ENCODE data around the gene MMP25.

MMP25 gene, protein sequence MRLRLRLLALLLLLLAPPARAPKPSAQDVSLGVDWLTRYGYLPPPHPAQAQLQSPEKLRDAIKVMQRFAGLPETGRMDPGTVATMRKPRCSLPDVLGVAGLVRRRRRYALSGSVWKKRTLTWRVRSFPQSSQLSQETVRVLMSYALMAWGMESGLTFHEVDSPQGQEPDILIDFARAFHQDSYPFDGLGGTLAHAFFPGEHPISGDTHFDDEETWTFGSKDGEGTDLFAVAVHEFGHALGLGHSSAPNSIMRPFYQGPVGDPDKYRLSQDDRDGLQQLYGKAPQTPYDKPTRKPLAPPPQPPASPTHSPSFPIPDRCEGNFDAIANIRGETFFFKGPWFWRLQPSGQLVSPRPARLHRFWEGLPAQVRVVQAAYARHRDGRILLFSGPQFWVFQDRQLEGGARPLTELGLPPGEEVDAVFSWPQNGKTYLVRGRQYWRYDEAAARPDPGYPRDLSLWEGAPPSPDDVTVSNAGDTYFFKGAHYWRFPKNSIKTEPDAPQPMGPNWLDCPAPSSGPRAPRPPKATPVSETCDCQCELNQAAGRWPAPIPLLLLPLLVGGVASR

DNA sequence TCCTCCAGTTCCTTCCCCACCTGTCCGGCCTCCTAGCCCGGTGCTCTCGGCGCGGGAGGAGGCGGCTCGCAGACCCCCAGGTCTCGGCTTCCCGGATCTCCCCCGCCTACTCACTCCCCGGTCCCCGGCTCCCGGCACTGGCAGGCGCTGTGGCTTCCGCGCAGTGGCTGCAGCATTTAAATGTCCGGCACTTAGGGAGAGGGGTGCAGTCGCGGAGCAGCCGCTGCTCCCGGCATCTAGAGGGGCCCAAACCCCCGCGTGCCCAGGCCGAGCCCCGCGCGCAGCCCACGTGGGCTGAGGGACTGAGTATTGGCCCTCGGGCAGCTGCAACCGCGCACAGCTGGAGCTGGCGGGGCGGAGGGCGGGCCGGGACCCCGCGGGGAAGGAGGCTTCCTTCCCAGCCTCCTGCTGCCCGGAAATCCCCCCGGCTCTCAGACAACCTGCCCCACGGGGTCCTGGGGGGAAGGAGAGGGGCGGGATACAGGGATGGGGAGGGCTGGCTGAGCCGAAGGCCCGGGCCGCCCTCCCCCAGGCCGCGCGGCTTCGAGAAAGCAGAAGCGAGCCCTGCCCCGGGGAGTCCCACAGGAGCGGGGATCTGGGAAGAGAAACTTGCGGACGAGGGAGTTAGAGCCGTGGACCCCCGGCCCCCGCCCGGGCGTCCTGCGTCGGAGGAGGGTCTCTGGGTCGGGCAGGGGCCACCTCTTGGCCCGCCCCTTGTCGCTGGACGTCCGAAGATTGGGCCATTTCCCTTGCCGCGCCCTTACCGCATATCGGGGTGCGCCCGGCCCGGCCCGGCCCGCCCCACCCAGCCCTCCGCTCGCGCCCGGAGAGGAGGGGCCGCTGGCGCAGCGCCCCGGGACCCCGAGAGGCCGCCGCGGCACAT is at the start of gene MMP25:
MMP25 (plus strand) TSS at position 804 of the 883 bp plus-strand sequence. CDS start 357 bp downstream, outside the sequence.
- peak within 1 kb of the TSS; percentile 54 for H3K4me3 ChIP-seq (ENCODE audit: low read depth, low read length)
- no peak for DNase-seq (ENCODE audit: low read depth)

DNA sequence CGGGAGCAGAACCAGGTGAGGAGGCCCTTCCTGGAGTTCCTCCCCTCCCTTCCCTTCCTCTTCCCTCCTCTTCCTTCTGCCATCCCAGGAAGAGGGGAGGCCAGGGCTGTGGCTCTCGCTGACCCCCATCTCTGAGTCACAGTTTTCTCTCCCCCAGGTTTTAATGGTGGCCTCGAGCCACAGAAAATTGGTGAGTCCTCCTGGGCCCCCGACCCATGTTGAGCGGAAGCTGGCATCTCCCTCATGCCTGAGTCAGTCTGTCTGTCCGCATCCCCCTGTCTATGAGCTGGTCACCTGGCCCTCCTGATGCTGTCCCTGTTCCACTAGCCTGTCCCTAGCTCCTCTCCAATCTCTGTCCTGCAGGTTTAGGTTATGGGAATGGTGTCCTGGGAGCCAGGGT is 46.4 kb upstream of the MMP25 start:
- H3K4me3 ChIP-seq (ENCODE audit: low read depth, low read length): no peak overlapping the region
- DNase-seq (ENCODE audit: low read depth): no peak

DNA sequence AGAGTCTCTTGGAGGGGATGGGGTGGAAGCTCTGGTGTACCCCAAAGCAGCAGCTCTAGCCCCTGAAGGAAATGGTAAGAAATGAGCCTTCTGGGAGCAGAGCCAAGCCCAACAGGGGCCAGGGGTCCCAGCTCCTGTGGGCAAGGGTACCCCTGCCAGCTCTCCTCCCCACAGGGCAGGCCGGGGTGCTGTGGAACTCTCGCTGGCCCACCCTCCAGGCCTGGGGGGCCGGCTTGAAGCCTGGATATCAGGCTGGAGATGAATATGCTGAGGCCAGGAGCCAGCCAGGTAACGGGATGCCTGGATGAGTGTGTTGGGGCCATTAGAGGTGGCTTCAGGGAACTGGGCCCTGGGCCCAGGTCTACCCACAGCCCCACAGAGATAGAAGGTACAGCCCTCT is 45.8 kb upstream of the MMP25 start:
- DNase-seq (ENCODE audit: low read depth): no peak
- H3K4me3 ChIP-seq (ENCODE audit: low read depth, low read length): no peak overlapping the region

DNA sequence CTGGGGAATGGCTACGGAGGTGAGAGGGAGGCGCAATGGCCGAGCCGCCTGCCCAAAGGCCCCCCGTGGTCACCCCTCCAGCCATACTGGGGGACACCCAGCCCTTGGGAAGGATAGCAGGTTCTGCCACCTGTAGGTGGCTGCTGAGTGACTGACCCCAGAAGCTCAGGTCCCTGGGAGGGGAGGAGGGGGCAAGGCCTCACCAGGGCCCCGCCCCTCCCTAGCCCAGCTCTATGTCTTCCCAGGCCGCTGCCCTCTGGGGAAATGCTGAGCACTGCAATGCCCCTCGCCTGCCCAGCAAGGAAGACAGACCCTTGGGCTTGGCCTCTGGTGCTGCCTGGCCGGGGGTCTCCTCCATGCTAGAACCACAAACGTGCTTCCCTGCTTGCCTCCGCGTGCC is 45.0 kb upstream of the MMP25 start:
- DNase-seq (ENCODE audit: low read depth): no peak
- H3K4me3 ChIP-seq (ENCODE audit: low read depth, low read length): no peak overlapping the region

DNA sequence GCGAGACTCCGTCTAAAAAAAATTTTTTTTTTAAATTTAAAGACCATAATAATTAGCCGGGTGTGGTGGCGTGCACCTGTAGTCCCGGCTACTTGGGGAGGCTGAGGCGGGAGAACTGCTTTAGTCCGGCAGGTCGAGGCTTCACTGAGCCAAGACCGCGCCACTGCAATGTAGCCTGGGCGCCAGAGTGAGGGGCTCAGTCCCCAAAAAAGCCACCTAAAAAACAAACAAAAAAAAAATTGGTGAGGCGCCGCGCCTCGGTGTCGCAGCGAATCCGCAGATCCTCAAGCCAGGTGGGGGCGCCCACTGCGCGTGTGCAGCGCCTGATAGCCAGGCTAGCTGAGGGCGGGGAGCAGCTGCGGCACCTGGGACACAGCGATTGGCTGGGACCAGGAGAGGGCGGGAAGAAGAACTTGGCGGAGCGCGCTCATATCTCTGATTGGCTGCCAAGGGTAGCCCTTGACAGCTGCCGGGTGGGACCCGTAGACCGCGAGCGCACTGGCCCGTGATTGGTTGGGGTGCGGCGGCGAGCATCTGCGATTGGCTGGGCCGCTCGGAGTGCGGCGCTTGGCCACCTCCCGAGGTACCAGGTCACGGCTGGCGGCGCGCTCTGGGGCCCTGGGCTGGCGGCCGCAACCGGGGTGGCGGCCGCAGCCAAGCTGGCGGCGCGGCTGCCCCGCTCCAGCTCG is 42.6 kb upstream of the MMP25 start:
- DNase-seq (ENCODE audit: low read depth): peak; percentile 94
- no peak overlapping the region for H3K4me3 ChIP-seq (ENCODE audit: low read depth, low read length)

DNA sequence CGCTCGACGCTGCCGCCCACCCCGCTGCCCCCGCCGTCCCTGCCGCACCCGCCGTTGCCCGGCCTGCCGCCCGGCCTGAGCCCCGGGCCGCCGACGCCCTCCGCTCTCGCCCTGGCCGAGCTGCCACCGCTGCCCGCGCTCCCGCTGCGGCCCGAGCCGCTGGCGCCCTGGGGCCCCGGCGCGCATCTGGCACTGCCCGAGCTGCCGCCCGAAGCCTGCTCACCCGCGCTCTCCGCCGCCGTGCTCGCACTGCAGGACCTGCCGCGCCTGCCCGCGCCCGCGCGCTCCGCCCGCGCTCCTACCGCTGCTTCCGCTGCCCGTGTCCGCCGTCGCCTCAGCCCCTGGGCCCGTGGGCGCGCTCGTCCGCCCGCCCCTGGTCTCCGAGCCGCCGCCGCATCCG is 42.0 kb upstream of the MMP25 start:
- no peak overlapping the region for H3K4me3 ChIP-seq (ENCODE audit: low read depth, low read length)
- DNase-seq (ENCODE audit: low read depth): no peak

DNA sequence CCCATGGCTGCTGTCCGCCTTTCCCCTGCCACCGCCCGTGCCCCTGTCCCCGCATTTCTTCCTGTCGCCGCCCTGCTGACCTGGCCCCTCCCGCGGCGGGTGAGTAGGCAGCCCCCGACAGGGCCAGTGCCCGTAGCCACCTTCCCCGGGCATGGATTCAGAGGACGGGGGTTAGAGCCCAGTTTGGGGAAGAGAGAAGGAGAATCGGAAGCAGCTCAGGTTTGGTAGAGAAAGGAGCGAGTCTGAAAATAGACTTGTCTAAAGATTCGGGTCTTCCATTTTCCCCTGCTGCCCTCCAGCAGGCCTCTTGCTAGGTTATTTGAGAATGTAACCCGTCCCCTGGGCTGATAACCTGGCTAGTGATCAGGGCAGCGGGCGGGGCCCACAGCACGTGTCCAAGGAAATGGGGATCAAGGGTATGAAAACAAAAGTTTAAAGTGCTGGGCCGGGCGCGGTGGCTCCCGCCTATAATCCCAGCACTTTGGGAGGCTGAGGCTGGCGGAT is 41.5 kb upstream of the MMP25 start:
- peak overlapping the region; percentile 27 for H3K4me3 ChIP-seq (ENCODE audit: low read depth, low read length)
- DNase-seq (ENCODE audit: low read depth): no peak

DNA sequence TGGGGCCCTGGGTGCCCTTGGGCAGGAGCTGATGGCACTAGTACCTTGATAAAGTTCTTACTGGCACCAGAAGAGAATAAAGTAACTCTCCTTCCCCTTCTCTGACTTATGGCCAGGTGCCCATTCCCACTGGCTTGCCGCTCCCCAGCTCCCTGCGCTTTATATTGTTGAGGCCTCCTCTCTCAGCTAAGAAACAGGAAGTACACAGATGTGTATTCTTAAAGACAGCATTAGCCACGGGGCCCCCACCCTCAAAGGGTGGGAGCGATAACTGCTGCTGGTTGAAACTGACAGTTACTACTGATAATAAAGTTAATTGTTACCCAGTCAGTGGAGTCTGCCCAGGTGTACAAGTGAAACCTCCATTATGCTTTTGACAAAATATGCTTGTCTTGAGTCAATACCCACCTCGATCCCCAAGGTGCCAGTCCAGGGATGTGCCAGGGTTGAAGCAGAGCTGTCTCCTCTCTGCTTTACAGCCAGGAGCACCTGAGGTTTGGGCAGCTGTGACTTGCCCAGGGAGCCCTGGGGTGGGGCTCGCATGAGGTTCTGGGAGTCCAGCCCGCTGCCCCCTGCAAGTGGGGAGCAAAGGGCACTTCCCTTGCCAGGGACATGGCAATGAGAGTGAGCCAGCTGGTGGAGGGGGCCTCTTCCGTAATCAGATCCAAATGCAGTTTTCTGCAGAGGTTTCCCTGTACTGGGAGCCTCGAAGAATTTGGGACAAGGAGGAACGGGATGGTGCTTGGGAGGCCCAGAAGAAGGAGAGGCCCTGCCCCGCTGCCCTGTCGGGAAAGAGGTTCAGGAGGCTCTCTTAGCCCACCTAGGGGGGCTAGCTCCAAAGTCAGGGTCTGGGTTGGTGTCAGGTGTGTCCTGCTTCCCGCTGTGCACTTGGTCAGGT is 39.1 kb upstream of the MMP25 start:
- no peak for DNase-seq (ENCODE audit: low read depth)
- H3K4me3 ChIP-seq (ENCODE audit: low read depth, low read length): no peak overlapping the region

DNA sequence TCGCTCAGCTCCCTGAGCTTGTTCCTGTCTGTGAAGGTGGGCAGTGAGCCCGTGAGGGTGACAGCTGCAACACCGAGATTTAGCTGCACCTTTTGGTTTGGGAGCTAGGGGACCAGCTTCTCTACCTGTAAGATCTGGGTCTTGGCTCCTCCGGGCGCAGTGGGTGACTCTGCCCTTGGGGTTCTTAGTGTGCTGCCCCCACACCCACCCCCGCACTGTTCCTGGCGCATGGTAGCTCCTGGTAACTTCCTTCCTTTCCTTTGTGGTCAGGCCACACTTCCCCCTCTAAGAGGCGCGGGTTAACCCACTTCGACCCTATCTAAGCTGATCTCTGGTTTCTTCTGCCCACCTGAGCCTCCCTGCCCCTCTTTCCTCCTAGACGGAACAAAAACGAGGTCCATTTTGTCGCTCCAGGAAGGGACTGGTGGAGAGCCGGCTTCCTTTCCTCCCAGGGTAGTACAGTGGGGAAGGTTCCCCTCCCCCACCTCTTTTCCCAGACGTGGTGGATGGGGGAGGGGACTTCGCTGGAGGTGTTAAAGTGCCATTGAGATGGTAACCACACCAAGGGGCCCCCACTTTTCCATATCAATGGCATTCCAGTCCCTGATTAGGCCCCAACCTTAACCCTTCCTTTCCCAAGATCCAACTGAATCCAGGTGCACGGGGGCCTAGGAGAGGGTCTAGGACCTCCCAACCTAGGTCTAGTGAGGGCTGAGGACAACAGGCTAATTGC is 38.2 kb upstream of the MMP25 start:
- no peak overlapping the region for H3K4me3 ChIP-seq (ENCODE audit: low read depth, low read length)
- no peak for DNase-seq (ENCODE audit: low read depth)

DNA sequence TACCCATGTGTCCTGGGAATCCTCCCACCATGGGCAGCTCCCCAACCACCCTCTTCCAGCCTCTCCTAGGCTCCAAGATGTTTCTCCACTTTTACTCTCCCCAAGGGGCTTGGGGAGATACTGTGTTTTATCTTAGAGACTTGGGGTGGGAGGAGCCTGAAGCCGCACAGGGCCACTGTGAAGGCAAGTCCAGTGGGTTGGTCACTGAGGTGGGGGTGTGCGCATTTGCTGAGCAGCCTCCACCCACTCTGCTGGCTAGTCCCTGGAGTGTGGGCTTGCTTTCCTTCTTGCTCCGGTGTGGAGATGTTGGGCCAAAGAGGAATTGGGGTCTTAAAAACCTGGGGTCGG is 37.7 kb upstream of the MMP25 start:
- DNase-seq (ENCODE audit: low read depth): no peak
- H3K4me3 ChIP-seq (ENCODE audit: low read depth, low read length): no peak overlapping the region

DNA sequence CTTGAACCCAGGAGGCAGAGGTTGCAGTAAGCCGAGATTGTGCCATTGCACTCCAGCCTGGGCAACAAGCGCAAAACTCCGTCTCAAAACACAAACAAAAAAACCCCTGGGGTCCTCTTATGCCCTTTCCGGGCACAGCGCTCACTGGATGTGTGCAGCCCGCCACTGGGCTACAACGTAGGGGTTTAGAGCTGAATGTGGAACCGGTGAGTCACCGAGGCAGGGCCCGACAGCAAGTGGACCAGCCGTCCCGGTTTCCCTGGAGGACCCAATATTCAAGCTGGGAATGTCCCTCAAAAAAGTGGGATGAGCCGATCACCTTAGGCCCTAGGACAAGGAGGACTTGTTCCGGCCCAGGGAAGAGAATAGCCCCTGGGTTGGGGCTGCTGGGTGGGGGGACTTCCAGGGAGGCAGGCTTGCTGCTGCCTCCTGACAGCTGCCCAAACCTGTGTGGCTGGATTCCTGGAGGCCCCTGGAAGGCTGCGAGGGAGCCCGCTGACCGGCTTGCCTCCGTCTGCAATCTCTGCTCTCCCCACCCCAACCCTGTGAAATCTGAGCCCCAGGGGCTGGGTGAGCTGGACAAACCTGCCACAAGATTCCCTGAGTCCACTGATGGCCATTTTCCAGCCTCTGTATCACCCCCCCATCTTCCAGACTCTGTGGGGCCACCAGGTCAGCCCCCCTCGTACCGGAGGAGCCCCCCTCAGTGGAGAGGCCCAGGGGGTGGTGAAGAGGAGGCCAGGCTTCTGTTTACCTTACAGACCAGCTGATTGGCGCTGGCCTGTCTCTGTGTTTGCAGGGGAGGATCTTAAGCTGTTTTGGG is 36.6 kb upstream of the MMP25 start:
- no peak for DNase-seq (ENCODE audit: low read depth)
- no peak overlapping the region for H3K4me3 ChIP-seq (ENCODE audit: low read depth, low read length)

DNA sequence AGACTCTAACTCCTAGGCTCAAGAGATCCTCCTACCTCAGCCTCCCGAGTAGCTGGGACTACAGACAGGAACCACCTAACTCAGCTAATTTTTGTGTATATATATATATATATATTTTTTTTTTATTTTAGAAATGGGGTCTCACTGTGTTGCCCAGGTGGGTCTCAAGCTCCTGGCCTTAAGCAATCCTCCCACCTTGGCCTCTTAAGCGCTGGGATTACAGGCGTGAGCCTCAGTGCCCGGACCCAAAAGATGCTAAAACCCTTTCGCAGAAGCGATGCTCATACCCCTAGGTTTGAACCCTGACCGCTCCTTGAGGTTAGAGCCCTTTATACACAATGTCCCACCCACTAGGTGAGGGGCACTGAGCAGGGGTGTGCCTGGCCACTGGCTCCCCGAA is 35.9 kb upstream of the MMP25 start:
- DNase-seq (ENCODE audit: low read depth): no peak

DNA sequence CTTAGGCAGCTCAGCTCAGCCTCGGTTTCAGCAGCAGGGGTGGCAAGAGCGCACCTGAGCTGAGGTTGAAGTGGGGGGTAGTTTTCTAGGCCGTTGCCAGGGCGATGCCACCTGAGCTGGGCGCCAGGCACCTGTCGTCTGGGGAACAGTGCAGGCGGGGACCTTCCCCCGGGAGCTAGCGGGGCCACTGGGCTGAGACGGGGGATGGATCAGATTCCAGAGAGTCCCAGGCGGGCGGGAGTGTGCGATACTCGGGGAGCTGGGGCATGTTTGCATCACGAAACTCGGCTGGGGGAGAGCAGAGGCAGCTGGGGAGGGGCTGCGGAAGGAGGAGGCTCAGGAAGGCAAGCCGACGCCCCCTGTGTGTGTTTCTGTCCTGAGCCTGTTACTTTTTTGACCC is 34.1 kb upstream of the MMP25 start:
- no peak overlapping the region for H3K4me3 ChIP-seq (ENCODE audit: low read depth, low read length)

More for the DNA sequence above, 35.9 kb upstream of the MMP25 start:
- H3K4me3 ChIP-seq (ENCODE audit: low read depth, low read length): no peak overlapping the region

DNA sequence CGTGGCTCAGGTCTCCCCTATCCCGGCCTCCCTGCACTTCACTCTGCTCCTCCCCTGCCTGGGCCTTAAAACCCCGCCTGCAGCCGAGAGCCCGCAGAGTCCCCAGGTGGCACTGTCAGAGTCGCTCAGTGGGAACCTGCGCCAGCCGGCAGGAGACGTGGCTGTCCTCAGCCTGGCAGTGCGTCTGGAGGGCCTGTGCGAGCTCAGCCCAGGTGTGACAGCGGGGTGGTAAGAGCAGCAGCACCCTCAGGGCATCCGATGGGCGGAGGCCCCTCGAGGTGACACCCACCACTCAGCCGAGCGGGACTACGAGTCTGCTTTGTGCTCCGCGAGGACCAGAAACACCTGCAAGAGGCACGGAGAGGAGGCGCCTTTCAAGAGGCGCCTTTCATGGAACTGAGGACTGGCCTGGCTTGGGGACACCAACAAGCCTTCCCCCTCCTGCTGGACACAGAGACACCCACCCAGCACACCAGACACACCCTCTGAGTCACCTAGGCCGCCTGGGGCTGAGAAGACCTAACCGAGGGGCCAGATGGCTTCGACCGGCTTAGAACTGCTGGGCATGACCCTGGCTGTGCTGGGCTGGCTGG is 33.4 kb upstream of the MMP25 start, which contains the start of gene CLDN9:
CLDN9 (plus strand) TSS at position 96 of the 593 bp plus-strand sequence; CDS start at position 536, 440 bp downstream.
- no peak for DNase-seq (ENCODE audit: low read depth)
- H3K4me3 ChIP-seq (ENCODE audit: low read depth, low read length): no peak within 1 kb of the TSS

More for the DNA sequence above, 34.1 kb upstream of the MMP25 start:
- DNase-seq (ENCODE audit: low read depth): no peak

DNA sequence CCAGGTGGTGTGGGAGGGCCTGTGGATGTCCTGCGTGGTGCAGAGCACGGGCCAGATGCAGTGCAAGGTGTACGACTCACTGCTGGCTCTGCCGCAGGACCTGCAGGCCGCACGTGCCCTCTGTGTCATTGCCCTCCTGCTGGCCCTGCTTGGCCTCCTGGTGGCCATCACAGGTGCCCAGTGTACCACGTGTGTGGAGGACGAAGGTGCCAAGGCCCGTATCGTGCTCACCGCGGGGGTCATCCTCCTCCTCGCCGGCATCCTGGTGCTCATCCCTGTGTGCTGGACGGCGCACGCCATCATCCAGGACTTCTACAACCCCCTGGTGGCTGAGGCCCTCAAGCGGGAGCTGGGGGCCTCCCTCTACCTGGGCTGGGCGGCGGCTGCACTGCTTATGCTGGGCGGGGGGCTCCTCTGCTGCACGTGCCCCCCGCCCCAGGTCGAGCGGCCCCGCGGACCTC is 32.8 kb upstream of the MMP25 start:
- no peak for DNase-seq (ENCODE audit: low read depth)
- no peak overlapping the region for H3K4me3 ChIP-seq (ENCODE audit: low read depth, low read length)

DNA sequence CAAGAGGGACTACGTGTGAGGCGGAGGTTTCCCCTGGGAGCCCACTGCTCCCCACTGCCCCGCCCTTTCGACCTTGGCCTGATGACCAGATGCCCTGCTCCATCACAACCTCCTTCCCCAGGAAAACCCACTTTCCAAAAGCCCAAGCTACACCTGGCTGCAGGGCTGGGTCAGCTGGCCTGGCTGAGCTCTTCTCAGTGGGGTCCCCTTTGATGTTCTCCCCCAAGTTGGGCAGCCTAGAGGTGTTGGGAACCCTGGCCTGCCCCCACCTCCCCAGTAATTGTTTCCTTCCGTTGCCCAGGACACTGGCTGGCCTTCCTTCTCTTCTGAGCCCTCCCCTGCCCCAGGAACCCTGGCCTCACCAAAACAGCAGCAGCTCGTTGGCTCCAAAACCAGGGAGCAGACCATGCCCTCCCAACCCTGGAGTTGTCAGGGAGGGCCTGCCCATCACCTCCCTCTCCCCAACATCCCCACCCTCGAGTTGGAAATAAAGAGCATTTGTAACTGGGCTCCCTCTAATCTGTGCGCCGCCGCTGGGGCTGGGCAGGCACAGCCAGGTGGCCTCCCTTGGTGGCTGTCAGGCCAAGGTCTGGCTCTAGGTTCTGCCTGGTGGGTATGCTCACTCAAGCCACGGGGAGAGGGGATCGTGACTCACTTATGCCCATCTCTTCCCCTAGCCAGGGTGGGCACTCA is 32.2 kb upstream of the MMP25 start:
- no peak for DNase-seq (ENCODE audit: low read depth)

More for the DNA sequence above, 32.2 kb upstream of the MMP25 start:
- no peak overlapping the region for H3K4me3 ChIP-seq (ENCODE audit: low read depth, low read length)

All from skeletal muscle cell (primary cell).